ENCODE data around the gene DNPEP. TPM values are rescaled to one million over a fixed set of nuclear protein-coding genes. Genes with fewer than 3 reads are reported as not detected.

DNPEP gene
- total and polyA plus RNA-seq, 8 donors: 41.6 to 86.4 (median 68.7) TPM

DNA sequence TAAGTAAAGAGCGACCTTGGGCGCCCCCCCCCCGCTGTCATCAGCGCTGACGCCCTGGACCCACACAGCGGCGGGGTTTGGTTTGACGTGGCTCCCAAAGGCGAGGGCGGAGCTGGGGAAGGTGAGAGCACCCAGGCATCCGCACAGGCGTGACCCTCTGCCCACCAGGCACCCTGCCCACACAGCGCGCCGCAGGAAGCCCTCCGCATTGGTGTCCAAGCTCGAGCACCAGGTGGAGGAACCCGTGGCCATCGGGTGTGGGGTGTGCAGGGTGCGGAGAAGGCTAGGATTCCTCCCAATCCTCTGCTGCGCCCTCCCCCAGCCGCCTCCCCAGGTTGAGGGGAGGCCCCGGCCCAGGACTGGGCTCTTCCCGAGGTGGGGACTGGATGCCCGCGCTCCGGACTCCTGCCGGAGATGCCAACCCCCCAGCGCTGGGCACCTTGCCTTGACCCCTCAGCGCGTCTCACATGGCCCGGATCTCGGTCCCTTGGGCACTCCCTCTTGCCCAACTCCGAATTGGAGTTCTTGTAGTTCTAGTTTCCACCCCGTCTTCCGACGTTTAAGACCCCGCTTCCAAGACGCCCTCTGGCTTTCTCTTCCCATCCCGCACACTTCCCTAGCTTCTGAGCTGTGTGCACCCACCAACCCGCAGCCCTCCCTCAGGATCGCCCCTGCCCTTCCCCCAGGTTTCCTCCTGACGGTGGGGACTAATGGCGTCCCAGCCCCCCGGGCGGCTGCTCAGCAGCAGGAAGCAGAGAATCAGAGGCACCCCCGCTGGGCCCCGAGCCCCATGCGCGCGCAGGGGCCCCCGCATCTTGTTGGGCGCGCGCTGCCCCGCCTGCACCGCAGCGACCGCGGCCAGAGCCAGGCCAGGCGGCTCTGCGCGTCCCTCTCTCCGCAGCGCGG is 29.3 kb downstream of the DNPEP start:
- intact Hi-C loops (cut with DNase I): no loop called here
- TF ChIP-seq, protein P1, sequence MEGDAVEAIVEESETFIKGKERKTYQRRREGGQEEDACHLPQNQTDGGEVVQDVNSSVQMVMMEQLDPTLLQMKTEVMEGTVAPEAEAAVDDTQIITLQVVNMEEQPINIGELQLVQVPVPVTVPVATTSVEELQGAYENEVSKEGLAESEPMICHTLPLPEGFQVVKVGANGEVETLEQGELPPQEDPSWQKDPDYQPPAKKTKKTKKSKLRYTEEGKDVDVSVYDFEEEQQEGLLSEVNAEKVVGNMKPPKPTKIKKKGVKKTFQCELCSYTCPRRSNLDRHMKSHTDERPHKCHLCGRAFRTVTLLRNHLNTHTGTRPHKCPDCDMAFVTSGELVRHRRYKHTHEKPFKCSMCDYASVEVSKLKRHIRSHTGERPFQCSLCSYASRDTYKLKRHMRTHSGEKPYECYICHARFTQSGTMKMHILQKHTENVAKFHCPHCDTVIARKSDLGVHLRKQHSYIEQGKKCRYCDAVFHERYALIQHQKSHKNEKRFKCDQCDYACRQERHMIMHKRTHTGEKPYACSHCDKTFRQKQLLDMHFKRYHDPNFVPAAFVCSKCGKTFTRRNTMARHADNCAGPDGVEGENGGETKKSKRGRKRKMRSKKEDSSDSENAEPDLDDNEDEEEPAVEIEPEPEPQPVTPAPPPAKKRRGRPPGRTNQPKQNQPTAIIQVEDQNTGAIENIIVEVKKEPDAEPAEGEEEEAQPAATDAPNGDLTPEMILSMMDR (IDR thresholded peaks at IDR 0.05): no peak
- no peaks in the 10 kb centered on the region for H3K9me3 ChIP-seq
- no peak for ATAC-seq
- H3K27me3 ChIP-seq: peaks cover 23 to 60% of the 10 kb centered on the region in 2 donors
- H3K4me1 ChIP-seq: peaks cover 0 to 14% of the 10 kb centered on the region in 2 donors
- H3K27ac ChIP-seq: no peak overlapping the region
- peak overlapping the region in 1 of 2 donors; percentile 11 for H3K4me3 ChIP-seq
- peaks cover 0 to 15% of the 10 kb centered on the region in 2 donors for H3K36me3 ChIP-seq
- peak in 1 of 4 donors; percentile 74 for DNase-seq

DNA sequence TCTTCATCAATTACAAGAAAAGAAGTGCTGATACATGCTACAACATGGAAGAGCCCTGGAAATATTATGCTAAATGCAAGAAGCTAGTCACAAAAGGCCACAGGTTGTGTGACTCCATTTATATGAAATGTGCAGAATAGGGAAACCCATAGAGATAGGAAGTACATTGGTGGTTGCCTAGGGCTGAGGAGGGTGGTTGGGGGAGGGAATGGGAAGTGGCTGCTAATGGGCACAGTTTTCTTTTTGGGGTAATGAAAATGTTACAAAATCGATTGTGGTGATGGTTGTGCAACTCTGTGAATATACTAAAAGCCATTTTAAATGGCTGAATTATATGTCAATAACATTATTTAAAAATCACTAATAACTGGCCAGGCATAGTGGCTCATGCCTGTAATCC is 30.9 kb downstream of the DNPEP start:
- TF ChIP-seq, protein P1 (IDR thresholded peaks at IDR 0.05): no peak

DNA sequence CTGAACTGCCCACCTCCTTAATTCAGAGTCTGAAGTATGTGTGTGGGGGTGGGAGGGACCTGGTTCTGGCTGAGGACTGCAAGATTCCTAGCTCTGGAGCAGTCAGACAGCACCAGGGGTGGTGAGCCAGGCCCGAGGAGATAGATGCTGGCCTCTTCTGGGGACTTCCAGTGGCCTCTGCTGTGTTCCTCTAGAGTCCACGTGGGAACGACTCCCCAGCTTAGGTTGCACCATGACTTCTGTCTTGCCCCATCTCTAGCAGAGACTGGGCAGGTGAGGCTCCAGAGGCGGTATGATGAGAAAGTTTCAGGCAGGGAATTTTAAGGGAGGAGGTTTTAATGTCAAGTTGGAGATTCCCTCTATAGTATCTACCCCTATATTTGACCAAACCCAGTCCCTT is 33.1 kb downstream of the DNPEP start:
- H3K36me3 ChIP-seq: no peaks in the 10 kb centered on the region
- TF ChIP-seq, protein P1 (IDR thresholded peaks at IDR 0.05): no peak
- intact Hi-C loops (cut with DNase I): no loop called here
- DNase-seq: no peak
- H3K4me3 ChIP-seq: no peak overlapping the region
- H3K9me3 ChIP-seq: no peaks in the 10 kb centered on the region
- H3K27me3 ChIP-seq: peaks cover 23 to 89% of the 10 kb centered on the region in 2 donors
- ATAC-seq: no peak
- no peak overlapping the region for H3K27ac ChIP-seq
- H3K4me1 ChIP-seq: peaks cover 0 to 14% of the 10 kb centered on the region in 2 donors

More for the DNA sequence above, 30.9 kb downstream of the DNPEP start:
- no peak overlapping the region for H3K27ac ChIP-seq
- ATAC-seq (peak; percentile 40), DNase-seq (no peak)
- H3K9me3 ChIP-seq: no peaks in the 10 kb centered on the region
- intact Hi-C loops (cut with DNase I): no loop called here
- H3K4me1 ChIP-seq: peaks cover 0 to 14% of the 10 kb centered on the region in 2 donors
- H3K4me3 ChIP-seq: no peak overlapping the region
- peaks cover 0 to 14% of the 10 kb centered on the region in 2 donors for H3K36me3 ChIP-seq
- peaks cover 23 to 75% of the 10 kb centered on the region in 2 donors for H3K27me3 ChIP-seq

DNA sequence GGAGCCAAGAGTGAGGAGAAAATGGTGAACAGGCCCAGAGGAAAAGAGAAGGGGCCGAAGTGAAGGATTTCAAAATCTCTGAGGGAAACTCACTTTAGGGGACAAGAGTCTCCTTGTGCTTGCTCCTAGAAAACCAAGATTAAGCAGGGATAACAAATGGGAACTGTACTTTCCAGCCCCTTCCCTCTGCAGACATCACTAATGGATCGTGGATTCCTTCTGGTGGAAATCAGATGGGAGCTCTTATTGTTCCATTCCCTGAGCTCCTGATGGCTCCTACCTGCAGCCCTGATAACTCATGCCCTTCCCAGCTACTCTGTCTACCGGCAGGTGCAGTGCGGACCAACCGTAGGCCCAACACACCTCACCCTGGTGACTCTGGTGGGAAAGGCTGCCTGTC is 34.6 kb downstream of the DNPEP start:
- intact Hi-C loops (cut with DNase I): no loop called here
- no peak overlapping the region for H3K4me3 ChIP-seq
- no peak overlapping the region for H3K27ac ChIP-seq
- no peaks in the 10 kb centered on the region for H3K9me3 ChIP-seq
- DNase-seq (no peak), ATAC-seq (no peak)
- peaks cover 16 to 75% of the 10 kb centered on the region in 2 donors for H3K27me3 ChIP-seq
- TF ChIP-seq, protein P1 (IDR thresholded peaks at IDR 0.05): no peak
- H3K36me3 ChIP-seq: no peaks in the 10 kb centered on the region
- peaks cover 0 to 7% of the 10 kb centered on the region in 2 donors for H3K4me1 ChIP-seq

DNA sequence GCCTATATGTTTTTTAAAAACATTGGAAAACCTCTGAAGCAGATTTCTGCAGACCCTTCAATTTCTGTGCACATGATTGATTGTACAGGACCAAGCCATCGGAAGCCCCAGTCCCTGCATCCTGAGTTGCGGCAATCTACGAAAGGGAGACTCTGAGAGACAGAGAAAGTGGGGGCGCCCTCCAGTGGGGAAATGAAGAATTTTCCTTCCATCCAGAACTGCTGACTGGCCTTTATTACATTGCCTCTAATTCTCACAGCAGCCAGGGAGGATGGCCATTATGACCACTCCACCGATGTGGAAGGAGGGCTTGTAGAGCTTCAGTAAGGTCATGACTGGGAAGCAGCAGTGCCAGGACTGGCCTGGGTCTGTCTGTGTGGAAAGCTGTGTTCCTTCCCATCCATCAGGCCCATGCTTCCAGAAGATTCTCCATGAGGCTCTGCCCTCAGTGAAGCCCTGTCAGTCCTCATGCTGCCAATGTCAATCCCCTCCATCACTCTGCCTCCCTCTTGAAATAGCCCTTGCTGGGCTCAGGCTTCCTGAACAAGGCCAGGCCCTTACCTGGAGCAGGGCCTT is 35.2 kb downstream of the DNPEP start:
- peak; percentile 81 for ATAC-seq
- H3K4me3 ChIP-seq: no peak overlapping the region
- TF ChIP-seq, protein P1 (IDR thresholded peaks at IDR 0.05): peak; percentile 34 to 64
- DNase-seq: peak in 1 of 4 donors; percentile 38
- intact Hi-C loops (cut with DNase I): no loop called here
- peaks cover 0 to under 1% of the 10 kb centered on the region in 2 donors for H3K4me1 ChIP-seq
- no peak overlapping the region for H3K27ac ChIP-seq
- no peaks in the 10 kb centered on the region for H3K9me3 ChIP-seq
- no peaks in the 10 kb centered on the region for H3K36me3 ChIP-seq
- H3K27me3 ChIP-seq: peaks cover 10 to 69% of the 10 kb centered on the region in 2 donors

Measured in left lung (tissue), 10 donors.